ENCODE measurements around the gene PRPF38A. TPM values are rescaled to one million over a fixed set of nuclear protein-coding genes. Genes with fewer than 3 reads are reported as not detected.

Gene PRPF38A
- total RNA-seq, 4 donors from 2014 or later: 10.7 to 24.0 (median 13.8) TPM

DNA sequence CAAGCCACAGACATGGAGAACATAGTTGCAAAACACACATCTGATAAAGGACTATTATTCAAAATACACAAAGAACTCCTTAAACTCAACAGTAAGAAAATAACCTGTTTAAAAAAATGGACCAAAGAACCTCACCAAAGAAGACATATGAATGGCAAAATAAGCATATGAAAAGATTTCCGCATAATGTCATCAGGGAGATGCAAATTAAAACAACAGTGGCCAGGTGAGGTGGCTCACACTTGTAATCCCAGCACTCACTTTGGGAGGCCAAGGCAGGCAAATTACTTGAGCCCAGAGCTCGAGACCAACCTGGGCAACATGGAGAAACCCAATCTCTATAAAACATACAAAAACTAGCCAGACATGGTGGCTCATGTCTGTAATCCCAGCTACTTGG, 50.4 kb downstream of the PRPF38A start:
- DNase-seq (ENCODE audit: low spot score) (no peak), ATAC-seq (ENCODE audit: low FRiP score) (no peak)
- TF ChIP-seq, protein P1, sequence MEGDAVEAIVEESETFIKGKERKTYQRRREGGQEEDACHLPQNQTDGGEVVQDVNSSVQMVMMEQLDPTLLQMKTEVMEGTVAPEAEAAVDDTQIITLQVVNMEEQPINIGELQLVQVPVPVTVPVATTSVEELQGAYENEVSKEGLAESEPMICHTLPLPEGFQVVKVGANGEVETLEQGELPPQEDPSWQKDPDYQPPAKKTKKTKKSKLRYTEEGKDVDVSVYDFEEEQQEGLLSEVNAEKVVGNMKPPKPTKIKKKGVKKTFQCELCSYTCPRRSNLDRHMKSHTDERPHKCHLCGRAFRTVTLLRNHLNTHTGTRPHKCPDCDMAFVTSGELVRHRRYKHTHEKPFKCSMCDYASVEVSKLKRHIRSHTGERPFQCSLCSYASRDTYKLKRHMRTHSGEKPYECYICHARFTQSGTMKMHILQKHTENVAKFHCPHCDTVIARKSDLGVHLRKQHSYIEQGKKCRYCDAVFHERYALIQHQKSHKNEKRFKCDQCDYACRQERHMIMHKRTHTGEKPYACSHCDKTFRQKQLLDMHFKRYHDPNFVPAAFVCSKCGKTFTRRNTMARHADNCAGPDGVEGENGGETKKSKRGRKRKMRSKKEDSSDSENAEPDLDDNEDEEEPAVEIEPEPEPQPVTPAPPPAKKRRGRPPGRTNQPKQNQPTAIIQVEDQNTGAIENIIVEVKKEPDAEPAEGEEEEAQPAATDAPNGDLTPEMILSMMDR (IDR thresholded peaks at IDR 0.05): no peak

DNA sequence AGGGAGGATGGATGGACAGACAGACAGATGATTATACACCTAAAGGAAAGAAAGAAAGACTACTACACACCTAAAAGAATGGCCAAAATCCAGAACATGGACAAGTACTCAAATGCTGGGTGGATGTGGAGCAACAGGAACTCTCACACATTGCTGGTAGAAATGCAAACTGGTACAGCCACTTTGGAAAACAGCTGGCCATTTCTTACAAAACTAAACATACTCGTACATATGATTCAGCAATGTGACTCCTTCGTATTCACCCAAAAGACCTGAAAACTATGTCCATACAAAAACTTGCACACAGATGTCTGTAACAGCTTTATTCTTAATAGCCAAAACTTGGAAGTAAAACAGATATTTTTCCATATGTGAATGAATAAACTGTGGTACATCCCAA, 51.3 kb downstream of the PRPF38A start:
- ATAC-seq (ENCODE audit: low FRiP score) (no peak), DNase-seq (ENCODE audit: low spot score) (no peak)
- TF ChIP-seq, protein P1 (IDR thresholded peaks at IDR 0.05): no peak

DNA sequence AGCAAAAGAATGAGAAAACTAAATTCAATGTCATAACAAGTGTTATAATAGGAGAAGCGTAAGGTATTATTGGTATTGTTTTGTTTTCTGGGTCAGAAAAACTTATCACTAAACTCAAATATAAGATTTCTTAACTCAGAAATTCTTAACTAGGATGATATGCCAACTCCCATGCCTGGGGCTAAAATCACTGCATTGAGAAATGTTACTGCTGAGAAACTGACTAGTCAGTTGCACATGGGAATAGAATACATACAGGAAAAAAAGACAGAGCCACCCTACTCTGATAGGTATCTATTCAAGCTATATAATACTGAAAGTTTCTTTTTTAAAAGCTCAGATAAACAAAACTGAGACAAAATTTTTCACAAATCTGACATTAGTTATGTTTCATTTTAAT, 56.3 kb downstream of the PRPF38A start:
- no peak for ATAC-seq (ENCODE audit: low FRiP score)
- no peak for DNase-seq (ENCODE audit: low spot score)
- TF ChIP-seq, protein P1 (IDR thresholded peaks at IDR 0.05): no peak

DNA sequence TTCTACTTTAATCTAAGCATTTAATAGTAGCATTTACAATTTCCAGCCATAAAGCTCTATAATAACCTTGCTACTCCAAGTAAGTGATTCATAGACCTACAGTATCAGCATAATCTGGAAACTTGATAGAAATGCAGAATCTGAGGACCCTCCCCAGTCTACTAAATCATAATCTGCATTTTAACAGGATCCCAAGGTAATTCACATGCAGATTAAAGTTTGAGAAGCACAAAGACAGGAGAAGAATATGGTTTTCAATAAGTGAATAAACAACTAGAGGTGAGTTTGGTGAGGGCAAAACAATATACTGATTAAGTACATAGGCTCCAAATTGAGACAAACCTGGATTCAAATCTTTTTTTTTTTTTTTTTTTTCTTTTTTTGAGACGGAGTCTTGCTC, 57.4 kb downstream of the PRPF38A start:
- no peak for ATAC-seq (ENCODE audit: low FRiP score)
- TF ChIP-seq, protein P1 (IDR thresholded peaks at IDR 0.05): no peak
- DNase-seq (ENCODE audit: low spot score): no peak

DNA sequence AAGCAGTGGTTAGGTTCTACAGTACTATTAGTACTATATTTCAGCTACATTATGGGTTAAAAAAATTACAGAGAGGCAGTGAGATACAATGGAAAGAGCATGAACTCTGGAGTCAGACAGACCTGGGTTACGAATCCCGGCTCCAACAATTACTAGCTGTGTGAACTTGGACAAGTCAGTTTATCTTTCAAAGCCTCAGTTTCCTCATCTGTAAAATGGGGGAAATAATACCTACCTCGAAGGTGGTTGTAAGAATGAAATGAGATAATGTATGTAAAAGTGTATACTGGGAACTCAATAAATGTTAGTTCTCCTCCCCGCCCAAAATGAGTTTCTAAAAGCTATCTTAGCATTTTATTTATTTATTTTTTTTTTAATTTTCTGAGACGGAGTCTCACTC, 59.5 kb downstream of the PRPF38A start:
- TF ChIP-seq, protein P1 (IDR thresholded peaks at IDR 0.05): no peak
- no peak for ATAC-seq (ENCODE audit: low FRiP score)

DNA sequence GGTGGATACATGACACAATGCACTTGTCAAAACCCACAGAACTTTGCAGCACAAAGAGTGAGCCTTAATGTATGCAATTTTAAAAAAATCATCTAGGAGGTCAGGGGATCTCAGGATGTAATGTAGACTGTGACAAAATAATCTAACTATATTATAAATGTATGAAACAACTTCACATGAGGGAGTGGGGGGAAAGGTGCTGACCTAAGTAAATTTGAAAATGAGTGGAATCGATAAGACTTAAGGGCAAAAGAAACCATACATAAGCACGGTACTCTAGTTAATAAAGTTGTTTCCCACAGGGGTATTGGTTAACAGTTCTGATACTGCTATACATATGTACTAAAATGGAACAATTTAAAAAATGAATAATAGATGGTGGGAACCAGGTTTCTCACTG, 64.7 kb downstream of the PRPF38A start:
- TF ChIP-seq, protein P1 (IDR thresholded peaks at IDR 0.05): no peak
- ATAC-seq (ENCODE audit: low FRiP score) (no peak), DNase-seq (ENCODE audit: low spot score) (no peak)

More for the DNA sequence above, 59.5 kb downstream of the PRPF38A start:
- DNase-seq (ENCODE audit: low spot score): no peak

Other genes with a start within 250 kb of the PRPF38A start
- gene CC2D1B, start 38.4 kb upstream of the PRPF38A start, total RNA-seq: 10 to 100 TPM; 23.8 to 33.9 (median 29.9) TPM
- 1 to 10 TPM in 2 of 4 donors, under 1 TPM in 2; 0.25 to 1.6 (median 0.92) TPM for gene ORC1, start 179 bp upstream of the PRPF38A start, total RNA-seq
- gene TUT4, start 148.5 kb downstream of the PRPF38A start, total RNA-seq: 10 to 100 TPM; 26.2 to 56.4 (median 42.4) TPM
- gene GPX7, start 197.8 kb downstream of the PRPF38A start, total RNA-seq: 10 to 100 TPM in 3 of 4 donors, 1 to 10 TPM in 1; 8.6 to 23.0 (median 16.3) TPM
- not detected for gene SHISAL2A, start 228.6 kb downstream of the PRPF38A start, total RNA-seq

Data from omental fat pad (tissue), 4 donors.